Measurements from ENCODE around the gene PSAPL1.

The PSAPL1 gene

DNA sequence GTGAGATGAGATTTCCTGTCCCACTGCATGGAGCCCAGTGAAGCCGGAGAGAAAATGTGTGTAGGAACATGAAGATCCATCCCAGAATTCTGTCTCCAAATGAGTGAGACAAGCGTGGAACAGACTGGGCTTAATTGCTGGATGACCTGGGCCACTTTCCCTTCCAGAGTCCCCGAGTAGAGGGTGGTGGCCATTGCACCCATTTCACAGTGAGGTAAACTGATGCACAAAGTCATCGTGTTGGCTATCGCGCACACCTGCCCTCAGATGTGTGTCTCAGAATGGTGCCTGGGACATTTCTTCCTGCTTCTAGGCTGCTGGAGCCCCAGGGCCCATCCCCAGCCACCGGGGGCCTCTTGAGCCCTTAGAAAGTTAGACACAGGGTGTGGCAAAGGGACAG is 43.0 kb upstream of the PSAPL1 start:
- H3K4me1 ChIP-seq (ENCODE audit: low read depth, poor library complexity, severe bottlenecking), result no peaks in the 10 kb centered on the region
- no peak overlapping the region for H3K4me2 ChIP-seq
- H3K27ac ChIP-seq, result no peak overlapping the region
- no peak overlapping the region for H2AFZ ChIP-seq (ENCODE audit: low read depth)
- no peak overlapping the region for H3K9ac ChIP-seq
- no peaks in the 10 kb centered on the region for H3K36me3 ChIP-seq (ENCODE audit: insufficient read depth)
- H3K4me3 ChIP-seq (IDR thresholded peaks at IDR 0.05; ENCODE audit: insufficient read depth, low read depth, low read length), result no peak overlapping the region
- H3K27me3 ChIP-seq (ENCODE audit: insufficient read depth, low read depth), result peaks cover under 1% of the 10 kb centered on the region; the same call in 1 of the 2 replicates
- TF ChIP-seq, protein P1, sequence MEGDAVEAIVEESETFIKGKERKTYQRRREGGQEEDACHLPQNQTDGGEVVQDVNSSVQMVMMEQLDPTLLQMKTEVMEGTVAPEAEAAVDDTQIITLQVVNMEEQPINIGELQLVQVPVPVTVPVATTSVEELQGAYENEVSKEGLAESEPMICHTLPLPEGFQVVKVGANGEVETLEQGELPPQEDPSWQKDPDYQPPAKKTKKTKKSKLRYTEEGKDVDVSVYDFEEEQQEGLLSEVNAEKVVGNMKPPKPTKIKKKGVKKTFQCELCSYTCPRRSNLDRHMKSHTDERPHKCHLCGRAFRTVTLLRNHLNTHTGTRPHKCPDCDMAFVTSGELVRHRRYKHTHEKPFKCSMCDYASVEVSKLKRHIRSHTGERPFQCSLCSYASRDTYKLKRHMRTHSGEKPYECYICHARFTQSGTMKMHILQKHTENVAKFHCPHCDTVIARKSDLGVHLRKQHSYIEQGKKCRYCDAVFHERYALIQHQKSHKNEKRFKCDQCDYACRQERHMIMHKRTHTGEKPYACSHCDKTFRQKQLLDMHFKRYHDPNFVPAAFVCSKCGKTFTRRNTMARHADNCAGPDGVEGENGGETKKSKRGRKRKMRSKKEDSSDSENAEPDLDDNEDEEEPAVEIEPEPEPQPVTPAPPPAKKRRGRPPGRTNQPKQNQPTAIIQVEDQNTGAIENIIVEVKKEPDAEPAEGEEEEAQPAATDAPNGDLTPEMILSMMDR (conservative IDR thresholded peaks at IDR 0.05; ENCODE audit: low read depth, low read length), result no peak
- H3K79me2 ChIP-seq (ENCODE audit: insufficient read depth, low read depth), result no peaks in the 10 kb centered on the region
- H4K20me1 ChIP-seq (ENCODE audit: insufficient read depth), result no peaks in the 10 kb centered on the region

DNA sequence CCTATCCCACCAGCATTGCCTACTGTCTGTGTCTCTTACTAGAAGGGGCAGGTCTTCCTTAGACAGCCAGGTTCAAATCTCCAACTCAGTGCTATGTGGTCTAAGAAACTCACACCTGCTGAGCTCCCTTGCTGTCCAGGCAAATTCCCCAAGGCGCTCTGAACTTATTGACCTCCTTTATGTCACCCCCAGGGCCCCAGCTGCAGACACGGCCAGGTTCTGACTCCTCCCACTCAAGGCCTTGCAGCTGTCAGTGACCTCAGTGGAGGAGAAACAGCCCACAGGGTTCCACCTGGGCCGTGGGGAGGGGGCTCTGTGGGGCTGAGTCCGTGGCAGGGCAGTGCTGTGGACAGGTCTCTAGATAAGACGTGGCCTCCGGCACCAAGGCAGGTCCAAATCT is 42.1 kb upstream of the PSAPL1 start:
- TF ChIP-seq, protein P1 (conservative IDR thresholded peaks at IDR 0.05; ENCODE audit: low read depth, low read length), result no peak
- Histone ChIP-seq H3K27me3 (ENCODE audit: insufficient read depth, low read depth) (no peaks in the 10 kb centered on the region), H3K79me2 (ENCODE audit: insufficient read depth, low read depth) (no peaks in the 10 kb centered on the region), H3K9ac (no peak overlapping the region), H3K27ac (no peak overlapping the region), H3K4me3 (IDR thresholded peaks at IDR 0.05; ENCODE audit: insufficient read depth, low read depth, low read length) (no peak overlapping the region), H3K36me3 (ENCODE audit: insufficient read depth) (no peaks in the 10 kb centered on the region), H4K20me1 (ENCODE audit: insufficient read depth) (no peaks in the 10 kb centered on the region), H2AFZ (ENCODE audit: low read depth) (no peak overlapping the region), H3K4me2 (no peak overlapping the region), H3K4me1 (ENCODE audit: low read depth, poor library complexity, severe bottlenecking) (no peaks in the 10 kb centered on the region)

DNA sequence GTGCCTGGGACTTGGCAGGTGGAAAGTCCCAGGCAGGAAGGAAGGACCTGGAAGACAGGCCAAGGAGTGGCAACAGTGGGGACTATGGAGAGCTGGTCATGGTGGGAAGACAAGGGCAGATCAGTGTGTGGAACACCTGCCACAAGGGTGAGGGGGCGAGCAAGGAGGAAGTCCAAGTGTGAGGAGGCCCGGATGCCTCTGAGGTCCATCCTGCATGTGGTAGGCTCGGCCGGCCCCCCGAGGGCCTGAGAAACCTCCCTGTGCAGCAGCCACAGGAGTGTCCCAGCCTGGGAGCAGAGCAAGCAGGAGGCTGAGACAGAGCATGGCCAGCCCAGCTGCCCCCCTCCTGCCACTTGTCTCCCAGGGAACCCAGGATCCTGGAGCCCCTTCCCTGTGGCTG is 40.5 kb upstream of the PSAPL1 start:
- H3K4me2 ChIP-seq, result no peak overlapping the region
- H2AFZ ChIP-seq (ENCODE audit: low read depth), result no peak overlapping the region
- H3K4me1 ChIP-seq (ENCODE audit: low read depth, poor library complexity, severe bottlenecking), result no peaks in the 10 kb centered on the region
- H4K20me1 ChIP-seq (ENCODE audit: insufficient read depth), result no peaks in the 10 kb centered on the region
- H3K27ac ChIP-seq, result no peak overlapping the region
- H3K27me3 ChIP-seq (ENCODE audit: insufficient read depth, low read depth), result no peaks in the 10 kb centered on the region
- H3K9ac ChIP-seq, result no peak overlapping the region
- no peaks in the 10 kb centered on the region for H3K79me2 ChIP-seq (ENCODE audit: insufficient read depth, low read depth)
- TF ChIP-seq, protein P1 (conservative IDR thresholded peaks at IDR 0.05; ENCODE audit: low read depth, low read length), result no peak
- H3K36me3 ChIP-seq (ENCODE audit: insufficient read depth), result no peaks in the 10 kb centered on the region
- no peak overlapping the region for H3K4me3 ChIP-seq (IDR thresholded peaks at IDR 0.05; ENCODE audit: insufficient read depth, low read depth, low read length)

DNA sequence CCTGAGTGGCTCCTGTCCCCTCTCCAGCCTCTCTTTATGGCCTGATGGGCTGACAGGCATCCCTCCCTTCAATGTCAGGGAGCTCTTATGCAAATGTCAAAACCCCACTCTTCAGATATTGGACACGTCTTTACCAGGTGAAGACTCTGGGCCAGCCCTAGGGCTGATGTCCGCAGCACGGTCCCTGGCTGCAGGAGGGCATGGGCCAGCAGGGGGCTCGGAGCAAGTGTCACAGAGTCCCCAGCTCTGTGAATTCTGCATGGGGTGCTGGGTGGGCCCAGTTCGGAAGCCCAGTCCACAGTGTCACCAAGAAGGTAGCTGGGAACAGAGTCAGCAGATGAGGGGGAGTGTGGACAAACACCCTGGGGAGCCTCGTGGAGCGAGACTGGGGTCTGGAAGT is 39.6 kb upstream of the PSAPL1 start:
- no peak overlapping the region for H3K9ac ChIP-seq
- no peaks in the 10 kb centered on the region for H3K36me3 ChIP-seq (ENCODE audit: insufficient read depth)
- H3K27ac ChIP-seq, result no peak overlapping the region
- H2AFZ ChIP-seq (ENCODE audit: low read depth), result no peak overlapping the region
- no peak overlapping the region for H3K4me3 ChIP-seq (IDR thresholded peaks at IDR 0.05; ENCODE audit: insufficient read depth, low read depth, low read length)
- no peaks in the 10 kb centered on the region for H3K27me3 ChIP-seq (ENCODE audit: insufficient read depth, low read depth)
- TF ChIP-seq, protein P1 (conservative IDR thresholded peaks at IDR 0.05; ENCODE audit: low read depth, low read length), result no peak
- no peaks in the 10 kb centered on the region for H3K79me2 ChIP-seq (ENCODE audit: insufficient read depth, low read depth)
- no peak overlapping the region for H3K4me2 ChIP-seq
- no peaks in the 10 kb centered on the region for H4K20me1 ChIP-seq (ENCODE audit: insufficient read depth)
- H3K4me1 ChIP-seq (ENCODE audit: low read depth, poor library complexity, severe bottlenecking), result no peaks in the 10 kb centered on the region
